GM15510 (cell line): Measurements from ENCODE around the gene ATIC.

Source experiments
- POLR2A ChIP-seq: IDR thresholded peaks from 3 replicates; pipeline ENCODE4 v1.6.1; 2011; ENCODE audit warnings: borderline replicate concordance; ENCODE audit not compliant: insufficient read length; ENCODE audit errors: extremely low read depth

Gene ATIC

DNA sequence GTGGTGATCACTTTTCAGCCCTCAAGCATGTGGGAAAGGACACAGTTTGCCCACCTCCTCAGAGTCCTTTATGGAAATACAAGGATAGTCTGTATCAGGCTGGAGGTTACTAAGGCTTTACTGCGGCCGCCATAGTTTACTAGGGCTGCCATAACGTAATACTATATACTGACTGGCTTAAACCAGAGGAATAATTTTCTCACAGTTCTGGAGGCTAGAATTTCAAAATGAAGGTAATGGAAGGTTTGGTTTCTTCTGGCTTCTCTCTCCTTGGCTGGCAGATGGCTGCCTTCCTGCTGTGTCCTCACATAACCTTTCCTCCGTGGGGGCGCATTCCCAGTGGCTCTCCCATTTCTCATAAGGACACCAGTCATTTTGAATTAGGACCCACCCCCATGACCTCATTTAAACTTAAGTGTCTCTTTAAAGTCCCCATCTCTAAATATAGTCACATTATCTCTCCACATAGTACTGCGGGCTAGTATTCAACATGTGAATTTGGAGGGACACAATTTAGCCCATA is 12.5 kb upstream of the ATIC start:
- TF ChIP-seq POLR2A, result no peak

DNA sequence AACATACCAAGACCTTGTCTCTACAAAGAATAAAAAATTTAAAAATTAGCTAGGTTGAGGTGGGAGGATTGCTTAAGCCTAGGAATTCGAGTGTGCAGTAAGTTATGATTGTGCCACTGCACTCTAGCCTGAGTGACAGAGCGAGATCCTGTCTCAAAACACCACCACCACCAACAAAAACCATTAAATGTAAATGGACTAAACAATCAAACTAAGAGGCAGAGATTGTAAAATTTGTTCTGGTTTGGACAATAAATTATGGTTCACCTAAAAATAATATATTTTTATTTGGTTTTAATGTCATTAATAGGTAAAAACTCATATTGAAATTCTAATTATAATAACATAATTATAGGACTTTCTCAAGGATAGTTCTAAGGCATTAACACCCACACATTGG is 9.9 kb upstream of the ATIC start:
- no peak for TF ChIP-seq POLR2A

DNA sequence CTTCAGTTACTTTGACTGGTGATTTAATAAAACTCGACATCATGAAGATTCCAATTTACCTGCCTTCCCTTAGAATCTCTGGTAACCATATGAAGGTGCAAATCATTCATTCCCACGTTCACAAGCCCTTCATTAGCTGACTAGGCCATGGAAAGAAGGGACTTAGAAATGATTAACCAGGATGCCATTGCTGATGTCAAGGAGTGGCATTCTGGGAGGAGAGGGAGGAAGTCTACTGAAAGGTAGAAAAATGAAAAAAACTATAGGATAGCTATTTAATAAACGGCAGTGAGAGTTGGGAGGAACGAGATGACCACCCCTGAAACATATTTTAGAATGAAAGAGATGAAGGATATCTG is 1.4 kb downstream of the ATIC start:
- no peak for TF ChIP-seq POLR2A

DNA sequence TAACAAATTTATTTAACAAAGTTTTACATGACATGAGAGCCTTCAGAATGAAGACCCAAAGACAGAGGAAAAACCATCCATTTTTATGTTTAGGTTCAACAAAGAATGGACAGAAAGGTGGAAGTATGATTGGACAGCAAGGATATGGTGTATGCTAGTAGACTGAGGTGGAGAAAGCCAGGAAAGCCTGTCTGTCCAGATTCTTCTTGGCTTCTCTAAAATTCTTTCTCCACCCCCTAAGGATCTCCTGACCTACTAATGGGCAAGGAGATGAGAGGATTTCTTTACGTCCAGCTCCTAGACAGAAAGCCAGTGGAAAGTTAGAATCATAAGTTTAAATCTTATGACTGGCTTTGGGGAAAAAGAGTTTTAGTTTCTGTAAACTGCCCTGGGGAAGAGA is 3.0 kb downstream of the ATIC start:
- TF ChIP-seq POLR2A, result no peak

DNA sequence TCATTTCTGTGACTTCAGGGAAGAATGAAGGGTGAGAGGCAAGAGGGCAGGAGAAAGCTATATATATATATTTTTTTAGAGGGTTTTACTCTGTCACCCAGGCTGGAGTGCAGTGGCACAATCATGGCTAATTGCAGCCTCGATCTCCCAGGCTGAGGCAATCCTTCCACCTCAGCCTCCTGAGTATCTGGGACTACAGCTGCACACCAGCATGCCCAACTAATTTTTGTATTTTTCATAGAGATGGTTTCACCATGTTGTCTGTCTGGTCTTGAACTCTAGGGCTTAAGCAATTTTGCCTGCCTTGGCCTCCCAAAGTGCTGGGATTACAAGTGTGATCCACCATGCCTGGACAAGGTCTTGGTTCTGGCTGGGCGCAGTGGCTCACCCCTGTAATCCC is 3.4 kb downstream of the ATIC start:
- no peak for TF ChIP-seq POLR2A

DNA sequence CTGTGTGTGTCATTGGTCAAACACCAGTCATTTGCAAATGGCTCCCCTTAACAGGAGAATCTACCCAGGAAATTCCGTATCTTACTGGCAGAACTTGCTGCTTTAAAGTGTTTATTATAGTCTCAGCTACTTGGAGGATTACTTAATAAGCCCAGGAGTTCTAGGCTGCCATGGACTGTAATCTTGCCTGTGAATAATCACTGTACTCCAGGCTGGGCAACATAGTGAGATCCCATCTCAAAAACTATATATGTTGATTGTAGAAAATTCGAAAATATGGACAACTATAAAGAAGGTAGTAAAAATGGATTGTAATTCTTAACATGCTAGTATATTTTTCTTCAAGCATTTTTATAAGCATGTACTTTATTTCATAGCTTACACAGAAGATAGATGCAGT is 4.5 kb downstream of the ATIC start:
- no peak for TF ChIP-seq POLR2A

DNA sequence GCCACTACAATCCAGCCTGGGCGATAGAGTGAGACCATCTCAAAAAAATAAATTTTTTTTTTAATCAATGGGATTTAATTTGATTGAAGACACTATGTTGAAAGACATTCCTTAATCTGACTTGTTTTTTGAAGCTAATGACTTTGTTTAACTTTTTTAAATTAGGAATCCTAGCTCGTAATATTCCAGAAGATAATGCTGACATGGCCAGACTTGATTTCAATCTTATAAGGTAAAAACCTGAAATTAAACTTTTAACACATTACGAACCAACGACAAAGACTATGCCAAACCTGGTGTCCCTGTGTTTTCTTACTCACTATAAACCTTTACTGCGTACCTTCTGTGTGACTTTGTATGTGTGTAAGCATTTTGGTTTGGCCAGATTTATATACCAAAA is 7.6 kb downstream of the ATIC start:
- no peak for TF ChIP-seq POLR2A

DNA sequence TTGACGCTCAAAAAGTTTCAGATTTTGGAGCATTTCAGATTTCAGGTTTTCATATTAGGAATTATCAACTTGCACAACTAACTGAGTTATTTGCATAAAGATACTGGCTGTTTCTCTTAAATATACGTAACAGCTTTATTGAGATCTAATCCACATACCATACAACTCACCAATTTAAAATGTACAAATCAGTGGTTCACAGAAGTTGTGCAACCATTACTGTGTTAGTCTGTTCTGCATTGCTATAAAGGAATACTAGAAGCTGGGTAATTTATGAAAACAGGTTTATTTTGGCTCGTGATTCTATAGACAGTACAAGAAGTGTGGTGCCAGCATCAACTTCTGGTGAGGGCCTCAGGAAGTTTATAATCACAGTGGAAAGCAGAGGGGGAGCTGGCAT is 8.2 kb downstream of the ATIC start:
- TF ChIP-seq POLR2A, result no peak

DNA sequence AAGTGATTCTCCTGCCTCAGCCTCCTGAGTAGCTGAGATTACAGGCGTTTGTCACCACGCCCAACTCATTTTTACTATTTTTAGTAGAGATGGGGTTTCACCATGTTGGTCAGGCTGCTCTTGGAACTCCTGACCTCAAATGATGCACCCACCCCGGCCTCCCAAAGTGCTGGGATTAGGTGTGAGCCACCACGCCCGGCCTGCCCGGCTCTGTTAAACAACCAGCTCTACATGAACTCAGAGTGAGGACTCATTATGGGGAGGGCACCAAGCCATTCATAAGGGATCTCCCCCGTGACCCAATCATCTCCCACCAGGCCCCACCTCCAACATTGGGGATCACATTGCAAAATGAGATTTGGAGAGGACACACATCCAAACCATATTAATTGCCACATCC is 8.8 kb downstream of the ATIC start:
- no peak for TF ChIP-seq POLR2A

DNA sequence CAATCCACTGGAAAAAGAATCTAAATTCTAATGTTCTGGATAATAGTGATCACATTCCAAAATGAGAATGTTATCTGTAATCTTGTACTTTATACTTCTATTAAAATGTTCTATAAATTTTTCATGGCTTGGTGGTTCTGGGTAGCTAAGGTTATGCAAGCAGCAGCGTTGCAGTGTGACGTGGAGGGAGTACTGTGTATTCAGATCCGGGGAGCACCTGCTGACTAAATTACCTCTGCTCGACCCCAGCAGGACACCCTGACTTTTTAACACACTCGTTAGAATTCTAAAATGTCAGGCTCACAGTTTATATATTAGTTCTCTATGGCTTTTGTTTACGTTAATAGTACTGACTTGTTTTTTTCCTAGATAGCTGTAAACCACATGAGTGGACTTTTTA is 13.0 kb downstream of the ATIC start:
- no peak for TF ChIP-seq POLR2A

DNA sequence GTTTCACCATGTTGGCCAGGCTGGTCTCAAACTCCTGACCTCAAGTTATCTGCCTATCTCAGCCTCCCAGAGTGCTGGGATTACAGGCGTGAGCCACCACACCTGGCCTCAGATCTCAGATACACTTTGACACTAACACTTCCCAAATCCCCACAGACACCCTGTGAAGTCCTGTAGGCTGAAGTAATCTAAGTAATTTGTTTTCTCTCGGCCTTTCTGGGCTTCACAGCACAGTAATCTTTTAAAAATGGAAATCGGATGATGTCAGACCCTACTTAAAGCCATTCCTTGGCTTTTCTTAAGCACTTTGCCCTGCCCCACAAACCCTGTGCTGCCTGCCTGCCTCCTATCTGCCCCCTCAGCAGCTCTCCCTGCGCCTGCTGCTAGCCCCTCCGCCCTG is 16.2 kb downstream of the ATIC start:
- no peak for TF ChIP-seq POLR2A

DNA sequence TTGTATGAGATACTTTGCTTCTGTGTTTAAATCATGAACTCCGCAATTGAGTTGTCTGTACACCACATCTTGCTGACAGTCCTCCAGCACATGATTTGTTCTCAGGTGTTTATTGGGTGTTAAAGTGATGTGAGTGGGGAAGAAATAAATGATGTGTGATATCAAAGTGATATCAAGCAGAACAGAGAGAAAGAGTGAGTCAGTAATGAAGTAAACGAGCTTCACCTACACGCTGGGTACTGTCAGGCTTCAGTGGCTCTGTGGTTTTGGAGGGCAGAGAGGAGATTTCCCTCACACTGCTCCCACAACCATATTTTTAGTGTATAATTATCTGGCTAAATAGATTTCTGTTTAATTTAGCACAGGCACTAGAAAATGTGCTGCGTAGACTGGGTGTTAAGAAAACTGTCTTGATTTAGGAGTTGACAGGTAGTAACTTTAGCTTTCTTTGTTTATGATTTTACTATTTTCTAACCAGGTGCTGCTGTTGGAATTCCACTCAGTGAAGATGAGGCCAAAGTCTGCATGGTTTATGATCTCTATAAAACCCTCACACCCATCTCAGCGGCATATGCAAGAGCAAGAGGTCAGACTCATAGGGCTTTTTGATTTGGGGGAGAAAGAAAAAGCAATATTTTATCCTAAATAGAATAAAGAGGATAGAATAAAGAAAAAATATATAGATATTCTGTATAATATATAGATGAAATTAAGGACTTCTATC is 21.2 kb downstream of the ATIC start:
- TF ChIP-seq POLR2A, result no peak

DNA sequence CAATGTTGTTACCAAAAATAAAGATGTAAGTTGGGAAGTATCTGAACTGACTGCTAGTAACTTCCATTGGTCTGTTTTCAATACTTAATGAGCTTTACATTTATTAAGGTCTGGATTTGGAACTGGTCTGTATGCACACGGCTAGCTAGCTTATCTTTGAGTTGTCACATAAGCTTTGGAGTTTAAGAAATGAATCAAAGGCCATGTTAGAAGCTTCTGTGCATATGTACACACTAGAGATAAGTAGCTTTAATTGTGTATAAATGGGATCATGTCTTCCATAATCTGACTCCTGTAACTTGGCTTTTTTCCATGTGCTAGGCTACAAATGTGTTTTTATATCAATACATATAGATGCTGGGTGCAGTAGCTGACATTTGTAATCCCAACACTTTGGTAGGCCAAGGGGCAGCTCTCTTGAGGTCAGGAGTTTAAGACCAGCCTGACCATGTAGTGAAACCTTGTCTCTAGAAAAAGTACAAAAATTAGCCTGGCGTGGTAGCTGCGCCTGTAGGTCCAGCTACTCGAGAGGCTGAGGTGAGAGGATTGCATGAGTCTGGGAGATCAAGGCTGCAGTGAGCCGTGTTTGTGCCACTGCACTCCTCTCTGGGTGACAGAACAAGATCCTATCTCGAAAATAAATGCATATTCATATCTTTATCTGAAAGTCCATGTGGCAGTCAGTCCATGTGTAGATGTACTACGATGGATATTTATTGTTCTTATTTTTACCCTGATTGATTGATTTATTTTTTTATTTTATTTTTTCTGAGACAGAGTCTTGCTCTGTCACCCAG is 27.2 kb downstream of the ATIC start:
- TF ChIP-seq POLR2A, result no peak

DNA sequence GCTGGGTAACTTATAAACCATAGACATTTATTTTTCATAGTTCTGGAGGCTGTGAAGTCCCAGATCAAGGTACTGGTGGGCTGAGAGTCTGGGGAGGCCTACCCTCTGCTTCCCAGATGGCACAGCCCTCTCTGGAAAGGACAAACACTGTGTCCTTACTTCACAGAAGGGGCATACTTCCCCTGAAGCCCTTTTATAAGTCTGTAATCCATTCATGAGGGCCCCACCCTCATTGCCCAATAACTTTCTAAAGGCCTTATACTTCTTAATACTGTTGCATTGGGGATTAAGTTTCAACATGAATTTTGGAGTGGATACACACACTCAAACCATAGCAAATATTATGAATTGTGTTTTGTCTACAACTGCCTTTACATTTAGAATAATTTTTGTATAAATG is 36.0 kb downstream of the ATIC start:
- no peak for TF ChIP-seq POLR2A

DNA sequence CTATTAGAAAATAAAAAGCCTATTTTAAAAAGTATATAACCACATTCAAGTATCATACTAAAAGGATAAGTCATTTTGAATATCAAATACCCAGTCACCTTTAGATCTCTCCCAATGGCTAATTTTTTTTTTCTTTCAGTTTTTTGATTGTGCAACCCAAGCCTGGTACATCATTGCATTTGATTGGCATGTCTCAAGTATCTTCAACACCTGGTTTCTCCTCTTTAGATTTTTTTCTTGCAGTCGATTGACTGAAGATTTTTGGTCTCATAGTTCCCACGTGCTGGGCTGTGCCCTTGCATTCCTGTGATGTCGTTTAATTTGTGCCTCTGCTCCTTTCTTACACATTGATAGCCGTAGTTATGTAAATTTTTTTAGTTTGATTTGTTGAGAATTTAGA is 40.7 kb downstream of the ATIC start:
- TF ChIP-seq POLR2A, result no peak

DNA sequence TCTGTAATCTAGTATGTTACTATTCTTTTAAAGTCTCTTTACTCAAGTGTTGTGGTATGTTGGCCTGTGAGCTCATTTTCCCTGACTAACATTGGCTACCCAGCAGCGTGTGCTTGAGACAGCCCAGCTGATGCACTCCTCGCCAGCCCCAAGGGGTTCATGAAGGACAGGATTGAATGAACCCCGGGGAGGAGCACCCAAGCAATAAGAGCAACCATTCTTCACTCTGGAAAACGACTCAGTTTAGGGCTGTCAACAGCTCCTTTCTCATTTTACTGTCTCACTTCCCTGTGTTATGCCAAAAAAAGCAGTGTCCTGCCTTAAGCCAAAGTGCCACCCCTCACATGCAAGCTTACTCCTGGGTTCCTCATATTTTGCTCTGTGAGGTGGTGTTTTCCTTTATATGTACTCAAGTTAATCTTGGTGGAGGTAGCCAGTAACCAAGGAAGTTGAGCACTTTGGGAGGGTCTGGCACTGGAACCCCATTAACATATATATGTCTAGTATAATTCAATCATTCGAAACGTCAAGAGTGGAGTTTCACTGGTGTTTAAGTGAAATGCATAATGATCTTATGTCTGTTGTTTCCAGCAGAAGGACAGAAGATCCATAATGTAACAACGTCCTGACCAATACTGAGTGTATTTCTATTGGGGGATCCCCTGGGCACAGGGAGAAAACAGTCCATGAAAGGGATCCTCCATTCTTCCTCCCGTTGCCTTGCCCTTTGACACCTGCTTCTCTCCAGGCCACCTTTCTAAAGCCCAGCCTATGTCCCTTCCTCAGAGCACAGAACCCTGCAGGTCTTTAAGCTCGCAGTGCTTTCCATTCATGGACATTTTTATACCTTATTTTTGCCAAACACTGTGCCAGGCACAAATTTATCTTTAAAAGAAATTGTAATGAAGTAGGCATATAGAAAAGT is 43.2 kb downstream of the ATIC start:
- TF ChIP-seq POLR2A, result no peak

DNA sequence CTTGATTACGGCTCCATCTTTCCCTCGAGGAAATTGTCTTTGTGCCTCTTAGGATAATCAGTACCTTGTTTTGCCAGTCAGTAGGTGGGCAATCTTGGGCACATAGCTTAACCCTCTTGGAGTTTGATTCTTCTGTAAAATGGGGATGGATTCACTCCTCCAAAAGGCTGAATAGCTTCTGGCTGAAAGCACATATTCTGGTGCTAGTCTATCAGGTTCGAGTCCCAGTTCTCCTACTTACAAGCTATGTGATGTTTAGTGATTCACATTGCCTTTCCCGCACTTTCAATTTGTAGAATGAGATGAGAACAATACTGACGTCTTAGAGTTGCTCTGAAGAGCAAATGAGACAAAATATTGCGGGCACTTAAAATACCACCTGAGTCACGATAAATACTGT is 43.9 kb downstream of the ATIC start:
- no peak for TF ChIP-seq POLR2A
